HepG2 (cell line): ENCODE results near the gene NPEPL1. TPM values are rescaled to one million over a fixed set of nuclear protein-coding genes. Genes with fewer than 3 reads are reported as not detected.

Experiments used
- ATAC-seq: fragments of 200-7000 bp; cut with Tn5 transposase; 3 replicates; pipeline ENCODE4 v1.9.1; 2020; ENCODE audit warnings: mild to moderate bottlenecking, moderate library complexity
- BruUV-seq: library from RNA; stranded (reverse); fragments of 400-500 nt; replicated peaks from 2 replicates; lab custom pipeline; 2021; lab: Mats Ljungman, UMichigan
- CTCF ChIA-PET: fragments of 300-600 bp; formaldehyde crosslinking; extraction: SDS; loops from one replicate; lab custom pipeline; 2021; ENCODE audit warnings: low total read pairs, inconsistent platforms, low intra/inter-chr PET ratio; lab: Yijun Ruan, JAX
- POLR2A ChIA-PET: fragments of 350-600 bp; sonication (Branson Sonifier 250); formaldehyde crosslinking; loops from one replicate; lab custom pipeline; 2020; ENCODE audit warnings: antibody characterized with exemption, inconsistent platforms; lab: Yijun Ruan, JAX
- DNase-seq: peaks from one replicate; pipeline ENCODE4 v3.0.0-alpha.2; 2015; ENCODE audit warnings: low spot score
- FAIRE-seq: peaks from 3 replicates; lab custom pipeline; 2011; peaks lifted over from hg19 to GRCh38; lab: Jason Lieb, UNC
- H2AFZ ChIP-seq: one replicate; pipeline ENCODE4 v1.6.1; 2011; ENCODE audit warnings: low read length, inconsistent platforms
- H3K27ac ChIP-seq: fragments of 300-600 bp; 3 replicates; pipeline ENCODE4 v1.8.0; 2011; ENCODE audit warnings: mixed run types, mild to moderate bottlenecking, mixed read lengths, low read length, inconsistent platforms; ENCODE audit not compliant: insufficient read depth; ENCODE audit errors: extremely low read length
- H3K27me3 ChIP-seq, 2 experiments: fragments of 200-600 bp in 1 of 2; 2 replicates in 1 of 2; 3 replicates in 1 of 2; pipeline versions ENCODE4 v1.6.0 to v1.8.0; 2011; ENCODE audit warnings: low read length in 2 of 2, mild to moderate bottlenecking in 2 of 2, moderate library complexity in 2 of 2, inconsistent platforms in 1 of 2; ENCODE audit not compliant: insufficient read depth in 2 of 2, control insufficient read depth in 1 of 2
- H3K36me3 ChIP-seq, 2 experiments: fragments of 200-600 bp in 1 of 2; replicated peaks in 1 of 2; 2 replicates in 1 of 2; 3 replicates in 1 of 2; pipeline versions ENCODE4 v1.5.1 to v1.8.0; 2011; ENCODE audit warnings: low read length in 2 of 2, inconsistent platforms in 1 of 2; ENCODE audit not compliant: insufficient read depth in 2 of 2, control insufficient read depth in 1 of 2
- H3K4me1 ChIP-seq: 2 replicates; pipeline ENCODE4 v1.5.1; 2012; ENCODE audit warnings: low read length, inconsistent platforms; ENCODE audit not compliant: insufficient read depth
- H3K4me2 ChIP-seq: 2 replicates; pipeline ENCODE4 v1.6.0; 2011; ENCODE audit warnings: low read depth, low read length, inconsistent platforms
- H3K4me3 ChIP-seq, 3 experiments: fragments of 200-600 bp in 1 of 3; sonication (generic), shearing (Covaris generic) in 1 of 3; replicated peaks in 1 of 3; 2 replicates each; pipeline ENCODE4 v1.5.1; 2011 to 2016; ENCODE audit warnings: low read length in 3 of 3, inconsistent platforms in 2 of 3, low read depth in 2 of 3, mild to moderate bottlenecking in 2 of 3, control low read depth in 1 of 3, mixed read lengths in 1 of 3; ENCODE audit not compliant: insufficient read depth in 1 of 3
- H3K79me2 ChIP-seq: one replicate; pipeline ENCODE4 v1.6.1; 2011; ENCODE audit warnings: low read length, inconsistent platforms; ENCODE audit not compliant: insufficient read depth
- H3K9ac ChIP-seq: 2 replicates; pipeline ENCODE4 v1.6.0; 2011; ENCODE audit warnings: mild to moderate bottlenecking, low read depth, low read length, inconsistent platforms; ENCODE audit not compliant: insufficient read depth
- H3K9me3 ChIP-seq: 2 replicates; pipeline ENCODE4 v1.5.1; 2012; ENCODE audit warnings: mild to moderate bottlenecking, low read length
- H4K20me1 ChIP-seq: 2 replicates; pipeline ENCODE4 v1.6.0; 2011; ENCODE audit warnings: inconsistent platforms, mild to moderate bottlenecking, low read length, moderate library complexity; ENCODE audit not compliant: insufficient read depth
- BRD4 ChIP-seq: sonication (generic); formaldehyde crosslinking; IDR thresholded peaks from 2 replicates; pipeline ENCODE4 v1.4.0; 2020; ENCODE audit warnings: missing genetic modification reagents
- BRF2 ChIP-seq: sonication (generic); formaldehyde crosslinking; IDR thresholded peaks from 2 replicates; pipeline ENCODE4 v1.8.1; 2022; ENCODE audit warnings: mild to moderate bottlenecking, missing genetic modification reagents
- EZH2 ChIP-seq: conservative IDR thresholded peaks from 2 replicates; pipeline ENCODE4 v1.6.1; 2012; ENCODE audit warnings: mild to moderate bottlenecking, low read depth, low read length, moderate library complexity
- JARID2 ChIP-seq: sonication (generic); formaldehyde crosslinking; IDR thresholded peaks from 2 replicates; pipeline ENCODE4 v1.8.1; 2023; ENCODE audit warnings: missing genetic modification reagents, inconsistent platforms; ENCODE audit not compliant: insufficient replicate concordance
- MNT ChIP-seq: fragments of 450-650 bp; IDR thresholded peaks from 2 replicates; pipeline ENCODE4 v1.6.1; 2016
- SOX6 ChIP-seq, 2 experiments: fragments of 450-650 bp in 1 of 2; sonication (generic) in 1 of 2; formaldehyde crosslinking in 1 of 2; IDR thresholded peaks; 2 replicates each; pipeline versions ENCODE4 v1.4.0 to v1.6.1; 2017 to 2020; ENCODE audit warnings: antibody characterized with exemption in 1 of 2, mild to moderate bottlenecking in 1 of 2, missing genetic modification reagents in 1 of 2
- SP2 ChIP-seq: sonication (generic); formaldehyde crosslinking; IDR thresholded peaks from 2 replicates; pipeline ENCODE4 v1.5.1; 2020; ENCODE audit warnings: mild to moderate bottlenecking, missing genetic modification reagents
- ZNF234 ChIP-seq: sonication (generic); formaldehyde crosslinking; conservative IDR thresholded peaks from 2 replicates; pipeline ENCODE4 v1.5.1; 2020; ENCODE audit warnings: mild to moderate bottlenecking, missing genetic modification reagents
- ZNF570 ChIP-seq: sonication (generic); formaldehyde crosslinking; IDR thresholded peaks from 2 replicates; pipeline ENCODE4 v1.4.0; 2020; ENCODE audit warnings: mild to moderate bottlenecking, missing genetic modification reagents, borderline replicate concordance
- WGBS: methylation state at CpG from one replicate; pipeline ENCODE4 v1.1.6; 2017; ENCODE audit warnings: low lambda C conversion rate; 5-methylcytosine and 5-hydroxymethylcytosine counted together
- in situ Hi-C: cut with HindIII; loops from 2 replicates; pipeline ENCODE4 v1.10.0; 2017; ENCODE audit warnings: low pct_unique_long_range_greater_than_20kb; ENCODE audit not compliant: extremely low pct_ligation_motif_present
- intact Hi-C: fragments of 100-400 bp; cut with micrococcal nuclease; formaldehyde crosslinking; loops from one replicate; pipeline ENCODE4 v1.10.0; 2022; ENCODE audit not compliant: unreplicated experiment
- polyA plus RNA-seq, 8 experiments: library from polyadenylated mRNA; depleted of rRNA in 3 of 8; stranded (reverse) in 7 of 8; unstranded in 1 of 8; fragments of >200 nt; fragmentation: Illumina TruSeq in 4 of 8; extraction: Trizol in 4 of 8; gene quantifications; 2 replicates each; pipeline versions ENCODE4 v1.2.1 to v1.2.3, GENCODE V29; 2011 to 2016; ENCODE audit warnings: low read depth in 4 of 8, missing spikeins in 1 of 8, mixed read lengths in 1 of 8; ENCODE audit not compliant: insufficient read depth in 1 of 8
- total RNA-seq, 5 experiments: library from RNA; depleted of rRNA; stranded (reverse); fragments of >200 nt; fragmentation: Illumina TruSeq; extraction: Trizol; gene quantifications; 2 replicates each; pipeline ENCODE4 v1.2.3, GENCODE V29; 2016; ENCODE audit warnings: low read depth in 1 of 5

The NPEPL1 gene
- total and polyA plus RNA-seq, 2 of the 13 experiments (the other 11 are each of a cell fraction or from before 2014, with no cell fraction given) = 4.1 to 7.5 TPM

- no peak for DNase-seq
- no TSS peak for BruUV-seq
- Histone ChIP-seq H3K27ac (no peak overlapping the region), H2AFZ (no peak overlapping the region), H3K4me1 (peaks cover 12% of the 10 kb centered on the region), H3K9ac (no peak overlapping the region), H3K36me3 (no peaks in the 10 kb centered on the region), H3K9me3 (no peaks in the 10 kb centered on the region), H3K27me3 (peaks cover 16 to 52% of the 10 kb centered on the region in 2 experiments), H4K20me1 (no peaks in the 10 kb centered on the region; the same call in 1 of the 2 replicates), H3K4me3 (no peak overlapping the region), H3K79me2 (no peaks in the 10 kb centered on the region), H3K4me2 (no peak overlapping the region)
- in situ Hi-C loops = no loop called here
- FAIRE-seq = no peak
- intact Hi-C loops = no loop called here
- TF ChIP-seq MNT (peak; percentile 73), ZNF570 (CRISPR knock-in tag) (no peak), SP2 (no peak), ZNF234 (CRISPR knock-in tag) (no peak), BRF2 (CRISPR knock-in tag) (no peak), EZH2 (peak; percentile 50; the same call in 1 of the 2 replicates), BRD4 (CRISPR knock-in tag) (no peak), JARID2 (no peak), SOX6 (IDR thresholded peaks at IDR 0.05) (no peak), SOX6 (CRISPR knock-in tag; IDR thresholded peaks at IDR 0.05) (no peak)
- CTCF ChIA-PET = no interaction called here
- 4% methylated on average over 20 of the region's 22 CpGs for WGBS
- no peak for ATAC-seq
- POLR2A ChIA-PET = no interaction called here
Measured at GRCh38 chr20:58721951-58722778, 29.6 kb downstream of the NPEPL1 start.
